SH-SY5Y (cell line): ENCODE data around the gene SF1.

Experiments
- GATA2 ChIP-seq: IDR thresholded peaks from 2 replicates; pipeline ENCODE4 v1.6.1; 2011; ENCODE audit warnings: mild to moderate bottlenecking, low read depth, low read length
- GATA3 ChIP-seq: IDR thresholded peaks from 2 replicates; pipeline ENCODE4 v1.6.1; 2011; ENCODE audit warnings: low read depth, mild to moderate bottlenecking, low read length, moderate library complexity

- TF ChIP-seq GATA2 (no peak), GATA3 (no peak)
Observed at GRCh38 chr11:64726867-64727530, 51.3 kb downstream of the SF1 start.
